GM19193 (cell line): ENCODE results near the gene MAPRE3.

Experiments used
- POLR2A ChIP-seq: IDR thresholded peaks from 4 replicates; pipeline ENCODE4 v1.6.1; 2011; ENCODE audit not compliant: insufficient read depth, insufficient read length; ENCODE audit errors: extremely low read depth

The MAPRE3 gene

GRCh38 chr2:27071990-27072830 is 101.8 kb downstream of the MAPRE3 start:
- no peak for TF ChIP-seq POLR2A

DNA sequence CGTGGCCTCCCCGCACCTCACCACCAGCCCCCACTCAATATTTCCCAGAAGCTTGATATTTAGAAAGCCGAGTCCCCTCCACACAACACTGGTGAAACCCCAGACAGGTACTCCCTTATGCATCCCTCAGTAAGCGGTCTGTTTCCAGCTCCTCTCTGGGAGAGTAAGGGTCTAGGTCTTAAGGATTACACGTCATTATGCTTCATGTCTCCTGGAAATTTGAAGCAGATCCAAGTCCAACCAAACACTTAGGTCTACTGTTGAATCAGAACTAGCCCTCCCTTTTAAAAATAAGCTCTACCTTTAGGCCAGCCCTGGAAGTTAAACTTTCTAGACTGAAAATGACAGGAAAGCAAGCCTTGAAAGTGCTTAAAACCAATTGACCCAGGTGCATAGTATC is 102.5 kb downstream of the MAPRE3 start:
- no peak for TF ChIP-seq POLR2A

DNA sequence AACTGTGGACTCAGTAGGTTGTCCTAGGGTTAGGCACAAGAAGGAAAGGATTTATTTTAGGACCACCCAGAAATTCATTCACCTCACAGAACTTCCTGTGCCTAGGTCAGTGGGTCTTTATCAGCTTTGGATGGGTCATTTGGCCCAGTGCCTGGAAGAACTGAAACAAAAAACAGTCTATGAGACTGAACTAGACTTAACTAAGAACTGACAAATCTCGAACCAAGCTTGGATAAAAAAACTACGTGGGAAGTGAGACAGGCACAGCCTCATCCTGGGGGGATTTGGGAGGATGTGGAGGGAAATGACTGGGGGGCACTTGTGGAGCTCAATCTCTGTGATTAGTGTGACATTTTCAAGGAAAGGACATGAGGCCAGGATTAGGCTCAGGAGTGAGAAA is 103.3 kb downstream of the MAPRE3 start:
- TF ChIP-seq POLR2A: no peak

GRCh38 chr2:27074738-27075565 is 104.5 kb downstream of the MAPRE3 start:
- no peak for TF ChIP-seq POLR2A

DNA sequence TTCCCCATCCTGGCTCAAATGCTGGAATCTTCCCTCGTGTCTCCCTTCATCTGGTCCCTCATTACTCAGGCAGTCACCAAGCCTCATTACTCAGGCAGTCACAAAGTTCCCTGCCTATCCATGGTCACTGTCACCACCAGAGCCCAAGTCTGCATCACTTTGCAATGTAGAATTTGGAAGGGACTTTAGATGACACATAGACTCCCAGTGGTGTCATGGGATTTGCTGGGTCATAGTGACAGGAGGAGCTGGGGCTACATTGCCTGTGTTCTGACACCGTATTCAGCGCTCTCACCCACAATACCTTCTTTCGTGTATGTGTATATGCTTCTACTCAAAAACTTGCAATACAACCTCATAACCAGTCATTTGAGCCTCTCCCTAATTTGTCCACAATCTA is 105.9 kb downstream of the MAPRE3 start:
- no peak for TF ChIP-seq POLR2A
